Prostate gland (tissue), 1 donor: ENCODE data around the gene CEACAM18.

Experiments
- POLR2A ChIP-seq: fragments of 450-650 bp; IDR thresholded peaks from one replicate; pipeline ENCODE4 v1.6.1; 2016; ENCODE audit warnings: antibody characterized with exemption, mild to moderate bottlenecking
- POLR2AphosphoS5 ChIP-seq: sonication (generic); formaldehyde crosslinking; IDR thresholded peaks from one replicate; pipeline ENCODE4 v1.6.1; 2017; ENCODE audit warnings: antibody characterized with exemption

DNA sequence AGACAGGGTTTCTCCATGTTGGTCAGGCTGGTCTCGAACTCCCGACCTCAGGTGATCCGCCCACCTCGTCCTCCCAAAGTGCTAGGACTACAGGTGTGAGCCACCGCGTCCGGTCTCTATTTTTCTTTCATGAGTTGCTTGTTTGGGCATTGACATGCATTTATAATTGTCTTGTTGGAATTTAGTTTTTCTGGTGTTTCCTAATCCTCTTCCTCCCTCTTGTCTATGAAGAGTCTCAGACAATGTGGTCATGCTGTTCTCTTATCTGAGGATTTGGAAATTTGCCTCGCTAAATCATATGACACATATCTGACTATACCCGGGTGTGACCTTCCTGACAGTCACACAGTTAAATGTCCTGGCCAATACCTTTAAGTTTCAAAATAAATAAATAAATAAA, 7.4 kb upstream of the CEACAM18 start:
- no peak for TF ChIP-seq POLR2A
- no peak for TF ChIP-seq POLR2AphosphoS5
